Measurements from ENCODE around the gene FAM221B. TPM values are rescaled to one million over a fixed set of nuclear protein-coding genes. Genes with fewer than 3 reads are reported as not detected.

FAM221B gene
- total and polyA plus RNA-seq, 9 of the 15 experiments (the other 6 are each of a cell fraction or from before 2014, with no cell fraction given), result 0.01 TPM; not detected in 8

DNA sequence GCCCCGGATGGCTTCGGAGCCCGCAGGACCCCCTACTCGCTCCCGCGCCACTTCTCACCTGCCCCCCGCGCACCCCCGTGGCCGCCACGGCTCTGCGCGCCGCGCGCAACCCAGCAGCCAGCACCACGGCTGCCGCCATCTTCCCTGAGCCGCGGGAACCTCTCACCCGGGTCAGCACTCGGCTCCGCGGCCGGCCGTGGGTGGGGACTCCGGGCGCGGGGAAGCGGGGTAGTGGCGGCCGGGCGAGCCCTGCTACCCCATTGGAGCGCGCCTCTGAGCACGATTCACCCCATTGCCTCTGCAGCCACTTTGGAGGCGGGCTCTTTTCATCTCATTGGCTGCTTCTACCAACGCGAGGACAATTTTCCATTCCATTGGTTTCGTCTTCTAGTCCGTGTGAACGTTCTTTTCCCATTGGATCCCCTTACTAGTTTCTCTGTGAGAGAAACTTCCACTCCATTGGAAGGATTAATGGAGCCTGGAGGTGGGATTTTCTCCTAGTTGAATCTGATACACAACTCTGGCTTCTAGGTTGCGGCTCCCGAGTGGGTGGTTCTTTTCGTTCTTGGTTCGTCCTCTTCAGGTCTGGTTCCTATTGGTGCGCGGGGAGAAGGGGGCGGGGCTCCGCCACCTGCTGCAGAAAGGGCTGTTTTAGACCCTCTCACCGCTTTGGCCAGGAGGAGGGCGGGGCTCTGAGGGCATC, 13.5 kb downstream of the FAM221B start, which contains the start of gene HINT2 (continued):
- TF ChIP-seq ZBTB7A (IDR thresholded peaks at IDR 0.05; ENCODE audit: borderline replicate concordance, control insufficient read depth, low read depth, low read length) (peak; percentile 32; the same call in 1 of the 2 replicates), TAF1 (IDR thresholded peaks at IDR 0.05; ENCODE audit: control insufficient read depth, extremely low read depth, insufficient read depth, low read length, severe bottlenecking) (peak; percentile 78), ZFP30 (CRISPR knock-in tag; IDR thresholded peaks at IDR 0.05; ENCODE audit: borderline replicate concordance) (no peak), TCF7 (IDR thresholded peaks at IDR 0.05; ENCODE audit: borderline replicate concordance) (no peak), RBM17 (IDR thresholded peaks at IDR 0.05; ENCODE audit: borderline replicate concordance, low read depth, low read length) (no peak), RBBP5 (IDR thresholded peaks at IDR 0.05; ENCODE audit: borderline replicate concordance, insufficient read depth, low read length, poor library complexity, severe bottlenecking) (peak; percentile 23), CREM (IDR thresholded peaks at IDR 0.05; ENCODE audit: low read depth) (peak; percentile 65), ASH1L (IDR thresholded peaks at IDR 0.05; ENCODE audit: borderline replicate concordance, low read depth, partially characterized antibody) (peak; percentile 92)
- TF ChIP-seq, protein P1, sequence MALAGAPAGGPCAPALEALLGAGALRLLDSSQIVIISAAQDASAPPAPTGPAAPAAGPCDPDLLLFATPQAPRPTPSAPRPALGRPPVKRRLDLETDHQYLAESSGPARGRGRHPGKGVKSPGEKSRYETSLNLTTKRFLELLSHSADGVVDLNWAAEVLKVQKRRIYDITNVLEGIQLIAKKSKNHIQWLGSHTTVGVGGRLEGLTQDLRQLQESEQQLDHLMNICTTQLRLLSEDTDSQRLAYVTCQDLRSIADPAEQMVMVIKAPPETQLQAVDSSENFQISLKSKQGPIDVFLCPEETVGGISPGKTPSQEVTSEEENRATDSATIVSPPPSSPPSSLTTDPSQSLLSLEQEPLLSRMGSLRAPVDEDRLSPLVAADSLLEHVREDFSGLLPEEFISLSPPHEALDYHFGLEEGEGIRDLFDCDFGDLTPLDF (CRISPR knock-in tag; IDR thresholded peaks at IDR 0.05), result peak; percentile 67; the same call in 1 of the 2 replicates

Data from K562 (cell line).